Upper lobe of left lung (tissue), 4 donors: ENCODE measurements around the gene LRRC52.

Experiments used
- CTCF ChIP-seq, 6 experiments: fragments of 450-650 bp in 4 of 6; fragments of 200-600 bp in 2 of 6; sonication (generic) in 2 of 6; IDR thresholded peaks; one replicate each; pipeline ENCODE4 v1.5.1; 2016 to 2019; ENCODE audit warnings: antibody characterized with exemption in 6 of 6
- EP300 ChIP-seq, 4 donors: sonication (generic); formaldehyde crosslinking; IDR thresholded peaks; one replicate each; pipeline ENCODE4 v1.5.1; 2017; ENCODE audit warnings: antibody characterized with exemption in 4 of 4, control low read depth in 2 of 4

- no peak for TF ChIP-seq EP300 (IDR thresholded peaks at IDR 0.05)
- TF ChIP-seq CTCF (IDR thresholded peaks at IDR 0.05), result no peak
Observed at GRCh38 chr1:165539306-165539705, 4.5 kb upstream of the LRRC52 start.
